ENCODE results near the gene GNPNAT1. TPM values are rescaled to one million over a fixed set of nuclear protein-coding genes. Genes with fewer than 3 reads are reported as not detected.

The GNPNAT1 gene
- total RNA-seq, 1 experiment from 2014 or later, result 44.5 TPM

DNA sequence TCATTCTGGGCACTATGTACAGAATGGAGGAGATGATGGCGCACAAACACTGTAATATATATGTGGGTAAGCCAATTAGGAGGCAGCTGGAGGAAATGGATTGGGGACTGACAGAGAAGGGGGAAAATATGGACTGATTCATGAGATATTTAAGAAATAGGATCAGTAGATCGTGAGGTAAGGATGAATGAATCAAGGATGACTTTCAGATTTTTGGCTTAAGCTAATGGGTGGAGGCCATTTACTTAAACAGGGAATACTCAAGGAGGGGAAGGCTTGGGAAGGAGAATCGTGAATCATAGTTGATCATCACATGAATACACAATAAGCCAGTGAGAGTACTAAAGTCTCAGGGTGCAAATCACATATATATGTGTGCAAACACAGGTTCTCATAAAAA, 11.2 kb upstream of the GNPNAT1 start:
- H3K4me2 ChIP-seq (ENCODE audit: low read length), result peak overlapping the region; percentile 66
- peak overlapping the region; percentile 67 for H2AFZ ChIP-seq (ENCODE audit: low read length)

DNA sequence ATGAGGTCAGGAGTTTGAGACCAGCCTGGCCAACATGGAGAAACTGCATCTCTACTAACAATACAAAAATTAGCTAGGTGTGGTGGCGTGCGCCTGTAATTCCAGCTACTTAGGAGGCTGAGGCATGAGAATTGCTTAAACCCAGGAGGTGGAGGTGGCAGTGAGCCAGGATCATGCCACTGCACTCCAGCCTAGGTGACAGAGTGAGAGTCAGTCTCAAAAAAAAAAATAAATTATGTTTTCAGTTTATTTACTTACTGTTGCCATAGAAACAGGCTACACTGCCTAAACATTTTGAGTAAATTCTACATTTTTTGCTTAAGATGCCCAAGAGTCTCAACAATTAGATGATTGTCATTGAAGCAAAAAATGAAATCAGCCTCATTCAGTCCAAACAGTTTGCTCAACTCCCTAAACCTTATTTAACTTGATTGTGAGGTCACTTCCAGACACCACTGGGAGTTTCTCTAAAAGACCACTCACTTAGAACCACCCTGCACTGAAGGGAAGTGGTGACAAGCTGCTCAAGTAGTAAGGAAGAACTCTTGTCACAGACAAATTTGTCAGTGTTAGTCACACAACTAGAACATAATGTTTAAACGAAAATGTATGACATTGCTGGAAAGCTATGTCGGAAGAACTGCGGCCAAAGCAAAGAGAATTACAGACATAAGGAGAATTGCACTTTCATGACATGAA, 9.8 kb upstream of the GNPNAT1 start:
- Histone ChIP-seq H3K9ac (ENCODE audit: low read length) (peak overlapping the region; percentile 82), H3K9me2 (replicated peaks; ENCODE audit: low read length) (no peaks in the 10 kb centered on the region), H3F3A (ENCODE audit: low read length, unreplicated experiment) (peaks cover 16% of the 10 kb centered on the region), H3K27me3 (ENCODE audit: low read length) (no peaks in the 10 kb centered on the region), H3K4me2 (ENCODE audit: low read length) (peak overlapping the region; percentile 66), H3K79me2 (ENCODE audit: low read length) (no peaks in the 10 kb centered on the region), H3K4me1 (ENCODE audit: insufficient read depth, low read length) (peaks cover 32% of the 10 kb centered on the region), H4K20me1 (ENCODE audit: low read length) (no peaks in the 10 kb centered on the region), H3K36me3 (ENCODE audit: low read depth, low read length) (no peaks in the 10 kb centered on the region), H3K4me3 (ENCODE audit: low read length) (no peak overlapping the region), H3K27ac (ENCODE audit: low read length) (peak overlapping the region; percentile 98), H2AFZ (ENCODE audit: low read length) (peak overlapping the region; percentile 67), H3K9me3 (ENCODE audit: low read length) (no peaks in the 10 kb centered on the region)
- intact Hi-C loops (cut with micrococcal nuclease), result no loop called here
- ChIA-PET CTCF (interaction anchor here (0.6 kb wide), 1 partner anchor 344 kb away, joined by 6 read pairs; no protein-coding TSS in a partner anchor), POLR2A (ENCODE audit: unreplicated experiment) (interaction anchor here (0.6 to 0.8 kb wide), 2 partner anchors 9 to 33 kb away, joined by 5 to 7 read pairs; partner anchors contain the start of gene GNPNAT1)
- ATAC-seq (peak; percentile 56), DNase-seq (peak; percentile 78)
- TSS peak; percentile 28 for BruUV-seq (replicated peaks)
- TF ChIP-seq, protein P1, sequence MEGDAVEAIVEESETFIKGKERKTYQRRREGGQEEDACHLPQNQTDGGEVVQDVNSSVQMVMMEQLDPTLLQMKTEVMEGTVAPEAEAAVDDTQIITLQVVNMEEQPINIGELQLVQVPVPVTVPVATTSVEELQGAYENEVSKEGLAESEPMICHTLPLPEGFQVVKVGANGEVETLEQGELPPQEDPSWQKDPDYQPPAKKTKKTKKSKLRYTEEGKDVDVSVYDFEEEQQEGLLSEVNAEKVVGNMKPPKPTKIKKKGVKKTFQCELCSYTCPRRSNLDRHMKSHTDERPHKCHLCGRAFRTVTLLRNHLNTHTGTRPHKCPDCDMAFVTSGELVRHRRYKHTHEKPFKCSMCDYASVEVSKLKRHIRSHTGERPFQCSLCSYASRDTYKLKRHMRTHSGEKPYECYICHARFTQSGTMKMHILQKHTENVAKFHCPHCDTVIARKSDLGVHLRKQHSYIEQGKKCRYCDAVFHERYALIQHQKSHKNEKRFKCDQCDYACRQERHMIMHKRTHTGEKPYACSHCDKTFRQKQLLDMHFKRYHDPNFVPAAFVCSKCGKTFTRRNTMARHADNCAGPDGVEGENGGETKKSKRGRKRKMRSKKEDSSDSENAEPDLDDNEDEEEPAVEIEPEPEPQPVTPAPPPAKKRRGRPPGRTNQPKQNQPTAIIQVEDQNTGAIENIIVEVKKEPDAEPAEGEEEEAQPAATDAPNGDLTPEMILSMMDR (conservative IDR thresholded peaks at IDR 0.05; ENCODE audit: low read depth, low read length), result no peak
- TF ChIP-seq EZH2phosphoT487 (IDR thresholded peaks at IDR 0.05; ENCODE audit: borderline replicate concordance, low read length) (no peak), EZH2 (IDR thresholded peaks at IDR 0.05; ENCODE audit: low read length, unreplicated experiment) (no peak)

More for the DNA sequence above, 11.2 kb upstream of the GNPNAT1 start:
- H3F3A ChIP-seq (ENCODE audit: low read length, unreplicated experiment), result peaks cover 16% of the 10 kb centered on the region
- H3K79me2 ChIP-seq (ENCODE audit: low read length), result no peaks in the 10 kb centered on the region
- no peaks in the 10 kb centered on the region for H4K20me1 ChIP-seq (ENCODE audit: low read length)
- DNase-seq (peak; percentile 96), ATAC-seq (peak; percentile 91)
- ChIA-PET POLR2A (ENCODE audit: unreplicated experiment) (interaction anchor here (0.7 kb wide), 1 partner anchor 242 kb away, joined by 3 read pairs; no protein-coding TSS in a partner anchor), CTCF (no interaction called here)
- no peaks in the 10 kb centered on the region for H3K27me3 ChIP-seq (ENCODE audit: low read length)
- no peaks in the 10 kb centered on the region for H3K9me3 ChIP-seq (ENCODE audit: low read length)
- H3K4me3 ChIP-seq (ENCODE audit: low read length), result peak overlapping the region; percentile 17; the same call in 1 of the 2 replicates
- H3K36me3 ChIP-seq (ENCODE audit: low read depth, low read length), result no peaks in the 10 kb centered on the region
- no TSS peak for BruUV-seq (replicated peaks)
- intact Hi-C loops (cut with micrococcal nuclease), result no loop called here
- peaks cover 32% of the 10 kb centered on the region for H3K4me1 ChIP-seq (ENCODE audit: insufficient read depth, low read length)
- no peaks in the 10 kb centered on the region for H3K9me2 ChIP-seq (replicated peaks; ENCODE audit: low read length)
- peak overlapping the region; percentile 98 for H3K27ac ChIP-seq (ENCODE audit: low read length)
- peak overlapping the region; percentile 82 for H3K9ac ChIP-seq (ENCODE audit: low read length)
- TF ChIP-seq EZH2phosphoT487 (IDR thresholded peaks at IDR 0.05; ENCODE audit: borderline replicate concordance, low read length) (no peak), EZH2 (IDR thresholded peaks at IDR 0.05; ENCODE audit: low read length, unreplicated experiment) (no peak)
- TF ChIP-seq, protein P1 (conservative IDR thresholded peaks at IDR 0.05; ENCODE audit: low read depth, low read length), result no peak

DNA sequence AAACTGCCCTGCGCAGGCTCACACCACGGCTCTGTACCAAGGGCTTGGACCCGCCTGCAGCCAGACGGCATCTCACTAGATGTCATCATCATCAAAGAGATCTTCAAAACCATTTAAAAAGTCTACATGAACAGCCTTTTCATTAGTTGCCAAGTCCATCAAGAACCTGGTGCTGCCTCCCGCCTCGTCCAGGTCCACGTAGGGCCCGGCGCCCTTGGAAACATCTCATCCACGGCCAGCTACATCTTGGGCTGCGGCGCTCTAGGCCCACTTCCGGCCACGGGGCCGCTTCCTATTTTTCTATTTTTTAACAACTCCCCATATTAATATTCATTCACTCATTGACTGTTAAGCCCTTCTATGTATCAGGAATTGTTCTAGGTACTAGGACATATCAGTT, 7.4 kb upstream of the GNPNAT1 start:
- no peaks in the 10 kb centered on the region for H3K79me2 ChIP-seq (ENCODE audit: low read length)
- no peak overlapping the region for H2AFZ ChIP-seq (ENCODE audit: low read length)
- no peak for ATAC-seq
- H3K27me3 ChIP-seq (ENCODE audit: low read length), result no peaks in the 10 kb centered on the region
- H3K9ac ChIP-seq (ENCODE audit: low read length), result no peak overlapping the region
- H3K9me2 ChIP-seq (replicated peaks; ENCODE audit: low read length), result no peaks in the 10 kb centered on the region
- CTCF ChIA-PET, result no interaction called here
- intact Hi-C loops (cut with micrococcal nuclease), result no loop called here
- no peak for DNase-seq
- TF ChIP-seq EZH2 (IDR thresholded peaks at IDR 0.05; ENCODE audit: low read length, unreplicated experiment) (no peak), EZH2phosphoT487 (IDR thresholded peaks at IDR 0.05; ENCODE audit: borderline replicate concordance, low read length) (no peak)
- TF ChIP-seq, protein P1 (conservative IDR thresholded peaks at IDR 0.05; ENCODE audit: low read depth, low read length), result no peak
- H3K4me3 ChIP-seq (ENCODE audit: low read length), result no peak overlapping the region
- H3K9me3 ChIP-seq (ENCODE audit: low read length), result no peaks in the 10 kb centered on the region
- H3F3A ChIP-seq (ENCODE audit: low read length, unreplicated experiment), result peaks cover 16% of the 10 kb centered on the region
- no TSS peak for BruUV-seq (replicated peaks)
- no peaks in the 10 kb centered on the region for H3K36me3 ChIP-seq (ENCODE audit: low read depth, low read length)
- H4K20me1 ChIP-seq (ENCODE audit: low read length), result no peaks in the 10 kb centered on the region
- H3K4me1 ChIP-seq (ENCODE audit: insufficient read depth, low read length), result peaks cover 31% of the 10 kb centered on the region
- POLR2A ChIA-PET (ENCODE audit: unreplicated experiment), result no interaction called here
- H3K27ac ChIP-seq (ENCODE audit: low read length), result no peak overlapping the region
- H3K4me2 ChIP-seq (ENCODE audit: low read length), result no peak overlapping the region

Measured in PC-3 (cell line).